Caco-2 (cell line): Measurements from ENCODE around the gene PLCB4. TPM values are rescaled to one million over a fixed set of nuclear protein-coding genes. Genes with fewer than 3 reads are reported as not detected.

ENCODE experiments used
- BruUV-seq: library from RNA; stranded (reverse); fragments of 400-500 nt; replicated peaks from 2 replicates; lab custom pipeline; 2021; lab: Mats Ljungman, UMichigan
- CTCF ChIA-PET: fragments of 300-600 bp; sonication (Branson Sonifier 250); formaldehyde crosslinking; loops from one replicate; lab custom pipeline; 2022; ENCODE audit warnings: antibody characterized with exemption; lab: Charles Lee
- POLR2A ChIA-PET: fragments of 300-600 bp; sonication (Branson Sonifier 250); formaldehyde crosslinking; loops from one replicate; lab custom pipeline; 2022; ENCODE audit warnings: antibody characterized with exemption; lab: Charles Lee
- DNase-seq, 2 experiments: peaks; one replicate each; pipeline versions ENCODE4 v3.0.0 to v3.0.0-alpha.2; 2020 to 2022
- H3K27me3 ChIP-seq: replicated peaks from 2 replicates; pipeline ENCODE4 v1.6.0; 2011; ENCODE audit warnings: low read length; ENCODE audit not compliant: control insufficient read depth, insufficient read depth
- H3K36me3 ChIP-seq: 2 replicates; pipeline ENCODE4 v1.5.1; 2011; ENCODE audit warnings: low read length; ENCODE audit not compliant: control insufficient read depth, insufficient read depth
- H3K4me1 ChIP-seq: fragments of 250-450 bp; sonication (Bioruptor Pico); 2 replicates; pipeline ENCODE4 v1.5.1; 2020; ENCODE audit warnings: mild to moderate bottlenecking
- H3K4me3 ChIP-seq: 2 replicates; pipeline ENCODE4 v1.5.1; 2011; ENCODE audit warnings: low read depth, mild to moderate bottlenecking, control low read depth, low read length
- H3K9me3 ChIP-seq: fragments of 250-450 bp; sonication (Bioruptor Pico); 2 replicates; pipeline ENCODE4 v1.5.1; 2020; ENCODE audit warnings: mild to moderate bottlenecking, moderate library complexity
- H3K27ac Mint-ChIP-seq: one replicate; pipeline ENCODE4 v1.8.0; 2022; ENCODE audit warnings: mixed read lengths; ENCODE audit not compliant: unreplicated experiment
- H3K27me3 Mint-ChIP-seq: one replicate; pipeline ENCODE4 v1.8.0; 2022; ENCODE audit warnings: mixed read lengths; ENCODE audit not compliant: insufficient read depth, unreplicated experiment
- H3K36me3 Mint-ChIP-seq: one replicate; pipeline ENCODE4 v1.8.0; 2022; ENCODE audit warnings: mild to moderate bottlenecking, mixed read lengths; ENCODE audit not compliant: insufficient read depth, unreplicated experiment
- H3K4me1 Mint-ChIP-seq: one replicate; pipeline ENCODE4 v1.8.0; 2022; ENCODE audit warnings: low read depth, mixed read lengths; ENCODE audit not compliant: unreplicated experiment
- H3K4me3 Mint-ChIP-seq: one replicate; pipeline ENCODE4 v1.8.0; 2022; ENCODE audit warnings: mild to moderate bottlenecking, moderate library complexity, mixed read lengths; ENCODE audit not compliant: unreplicated experiment
- H3K9me3 Mint-ChIP-seq: one replicate; pipeline ENCODE4 v1.8.0; 2022; ENCODE audit warnings: mixed read lengths; ENCODE audit not compliant: unreplicated experiment
- intact Hi-C: fragments of 100-400 bp; cut with micrococcal nuclease; formaldehyde crosslinking; loops from one replicate; pipeline ENCODE4 v1.10.0; 2022; ENCODE audit not compliant: unreplicated experiment
- total RNA-seq: library from RNA; stranded (reverse); gene quantifications from 2 replicates; pipeline ENCODE4 v1.2.3, GENCODE V29; 2022
- TF ChIP-seq, protein P1 (sequence below), 2 experiments: fragments of 200-600 bp in 1 of 2; IDR thresholded peaks; 1 replicate in 1 of 2; 2 replicates in 1 of 2; pipeline versions ENCODE4 v1.5.1 to v1.8.0; 2011 to 2022; ENCODE audit warnings: antibody characterized with exemption in 1 of 2, control low read depth in 1 of 2, inconsistent platforms in 1 of 2, low read depth in 1 of 2, low read length in 1 of 2, mild to moderate bottlenecking in 1 of 2, moderate library complexity in 1 of 2; ENCODE audit not compliant: insufficient read depth in 1 of 2, severe bottlenecking in 1 of 2, unreplicated experiment in 1 of 2

Gene PLCB4
- total RNA-seq, 1 experiment from 2014 or later = 3.0 TPM

DNA sequence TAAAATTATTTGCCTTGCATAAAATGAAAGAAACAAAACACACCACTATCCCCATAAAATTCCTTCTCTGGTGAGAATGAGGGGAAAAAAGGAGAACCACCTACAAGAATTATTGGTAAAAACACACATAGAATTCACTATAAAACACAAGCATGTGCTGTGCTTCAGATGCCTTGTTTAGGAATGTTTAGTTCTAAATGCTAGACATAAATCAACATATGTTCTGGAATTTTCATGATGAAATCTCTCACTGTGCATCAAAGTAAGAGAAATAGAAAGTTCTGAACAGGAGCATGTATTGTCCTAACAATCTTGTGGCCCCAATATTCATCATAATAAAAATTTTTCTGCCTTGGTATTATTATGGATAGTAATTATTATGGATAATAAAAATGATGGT is 111.0 kb downstream of the PLCB4 start:
- POLR2A ChIA-PET = no interaction called here
- Histone ChIP-seq H3K9me3 (no peaks in the 10 kb centered on the region), H3K27me3 (no peaks in the 10 kb centered on the region), H3K4me3 (no peak overlapping the region), H3K4me1 (no peaks in the 10 kb centered on the region), H3K36me3 (no peaks in the 10 kb centered on the region)
- BruUV-seq = no TSS peak
- Mint-ChIP-seq H3K27me3 (peaks cover 3% of the 10 kb centered on the region), H3K27ac (no peak overlapping the region), H3K36me3 (no peaks in the 10 kb centered on the region), H3K4me3 (no peak overlapping the region), H3K9me3 (no peaks in the 10 kb centered on the region), H3K4me1 (no peaks in the 10 kb centered on the region)
- CTCF ChIA-PET = no interaction called here
- TF ChIP-seq, protein P1, sequence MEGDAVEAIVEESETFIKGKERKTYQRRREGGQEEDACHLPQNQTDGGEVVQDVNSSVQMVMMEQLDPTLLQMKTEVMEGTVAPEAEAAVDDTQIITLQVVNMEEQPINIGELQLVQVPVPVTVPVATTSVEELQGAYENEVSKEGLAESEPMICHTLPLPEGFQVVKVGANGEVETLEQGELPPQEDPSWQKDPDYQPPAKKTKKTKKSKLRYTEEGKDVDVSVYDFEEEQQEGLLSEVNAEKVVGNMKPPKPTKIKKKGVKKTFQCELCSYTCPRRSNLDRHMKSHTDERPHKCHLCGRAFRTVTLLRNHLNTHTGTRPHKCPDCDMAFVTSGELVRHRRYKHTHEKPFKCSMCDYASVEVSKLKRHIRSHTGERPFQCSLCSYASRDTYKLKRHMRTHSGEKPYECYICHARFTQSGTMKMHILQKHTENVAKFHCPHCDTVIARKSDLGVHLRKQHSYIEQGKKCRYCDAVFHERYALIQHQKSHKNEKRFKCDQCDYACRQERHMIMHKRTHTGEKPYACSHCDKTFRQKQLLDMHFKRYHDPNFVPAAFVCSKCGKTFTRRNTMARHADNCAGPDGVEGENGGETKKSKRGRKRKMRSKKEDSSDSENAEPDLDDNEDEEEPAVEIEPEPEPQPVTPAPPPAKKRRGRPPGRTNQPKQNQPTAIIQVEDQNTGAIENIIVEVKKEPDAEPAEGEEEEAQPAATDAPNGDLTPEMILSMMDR (IDR thresholded peaks at IDR 0.05; ENCODE audit: insufficient read depth in 1 of 2, low read depth in 1 of 2, low read length in 1 of 2, severe bottlenecking in 1 of 2, unreplicated experiment in 1 of 2) = no peak
- intact Hi-C loops = no loop called here
- DNase-seq = no peak

DNA sequence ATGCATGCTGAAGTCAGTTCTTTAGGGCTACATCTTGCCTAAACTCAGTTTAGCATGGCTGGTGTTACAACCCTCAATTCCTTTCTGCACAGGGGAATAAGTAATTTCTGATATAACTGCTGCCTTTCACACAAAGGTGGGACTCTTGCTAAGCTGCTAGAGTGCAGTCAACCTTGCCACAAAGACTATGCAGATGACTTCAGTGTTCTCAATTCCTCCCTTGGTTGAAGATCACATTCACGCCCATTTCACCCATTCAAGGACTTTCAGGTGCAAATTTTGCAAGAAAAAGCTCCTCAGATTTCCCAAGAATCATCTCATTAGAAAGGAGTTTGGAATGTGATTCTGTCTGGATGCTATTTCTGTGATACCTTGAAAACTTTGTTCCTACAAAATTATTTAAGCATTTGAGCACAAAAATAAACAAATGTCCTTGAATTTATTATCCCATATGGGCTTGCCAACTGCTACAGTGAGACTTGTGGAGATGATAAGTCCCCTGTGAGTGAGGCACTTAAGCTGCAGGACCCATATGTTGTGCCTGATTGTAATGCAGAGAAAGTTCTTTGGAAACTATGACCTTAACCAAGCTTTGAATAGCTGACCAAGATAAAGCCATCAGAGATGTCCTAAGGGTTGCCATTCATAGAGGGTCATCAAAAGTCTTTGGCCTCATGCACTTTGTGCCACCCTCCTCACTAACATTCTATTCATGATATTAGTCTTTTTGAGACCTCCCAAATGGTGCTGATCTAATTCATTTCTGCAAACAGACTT is 111.8 kb downstream of the PLCB4 start:
- Mint-ChIP-seq H3K9me3 (no peaks in the 10 kb centered on the region), H3K27ac (no peak overlapping the region), H3K4me1 (no peaks in the 10 kb centered on the region), H3K4me3 (no peak overlapping the region), H3K36me3 (no peaks in the 10 kb centered on the region), H3K27me3 (peaks cover 7% of the 10 kb centered on the region)
- H3K9me3 ChIP-seq = no peaks in the 10 kb centered on the region
- no peak overlapping the region for H3K4me3 ChIP-seq
- ChIA-PET POLR2A (no interaction called here), CTCF (no interaction called here)
- no peaks in the 10 kb centered on the region for H3K4me1 ChIP-seq
- no peaks in the 10 kb centered on the region for H3K36me3 ChIP-seq
- H3K27me3 ChIP-seq = no peaks in the 10 kb centered on the region
- BruUV-seq = no TSS peak
- intact Hi-C loops = no loop called here
- DNase-seq = no peak
- TF ChIP-seq, protein P1 (IDR thresholded peaks at IDR 0.05; ENCODE audit: insufficient read depth in 1 of 2, low read depth in 1 of 2, low read length in 1 of 2, severe bottlenecking in 1 of 2, unreplicated experiment in 1 of 2) = no peak

DNA sequence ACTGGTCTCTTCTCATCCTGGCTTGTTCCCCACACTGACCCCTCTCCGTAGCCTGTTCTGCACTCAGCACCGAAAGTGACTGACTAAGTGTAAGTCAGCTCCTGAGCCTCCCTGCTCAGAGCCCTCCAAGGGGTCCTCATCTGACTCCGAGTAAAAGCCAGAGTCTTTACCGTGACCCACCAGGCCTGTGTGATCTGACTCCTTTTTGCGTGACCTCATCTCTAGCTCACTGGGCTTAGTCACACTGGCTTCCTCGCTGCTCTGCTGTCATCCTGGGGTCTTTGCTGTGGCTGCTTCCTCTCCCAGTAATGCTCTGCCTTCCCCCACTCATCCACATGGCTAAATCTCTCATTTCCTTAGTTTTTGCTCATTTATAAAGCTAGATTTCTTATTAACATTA is 116.6 kb downstream of the PLCB4 start:
- Mint-ChIP-seq H3K4me1 (no peaks in the 10 kb centered on the region), H3K9me3 (no peaks in the 10 kb centered on the region), H3K27ac (no peak overlapping the region), H3K27me3 (peaks cover 9% of the 10 kb centered on the region), H3K4me3 (no peak overlapping the region), H3K36me3 (no peaks in the 10 kb centered on the region)
- CTCF ChIA-PET = no interaction called here
- H3K36me3 ChIP-seq = no peaks in the 10 kb centered on the region
- intact Hi-C loops = no loop called here
- TF ChIP-seq, protein P1 (IDR thresholded peaks at IDR 0.05; ENCODE audit: insufficient read depth in 1 of 2, low read depth in 1 of 2, low read length in 1 of 2, severe bottlenecking in 1 of 2, unreplicated experiment in 1 of 2) = no peak
- POLR2A ChIA-PET = no interaction called here
- no peak for DNase-seq
- no peaks in the 10 kb centered on the region; the same call in 1 of the 2 replicates for H3K27me3 ChIP-seq
- no TSS peak for BruUV-seq
- no peaks in the 10 kb centered on the region for H3K9me3 ChIP-seq
- no peak overlapping the region for H3K4me3 ChIP-seq
- no peaks in the 10 kb centered on the region for H3K4me1 ChIP-seq
